Activated CD8-positive, alpha-beta memory T cell treated with anti-CD3 and anti-CD28 coated beads, Interleukin-2, amount 50 U/mL, for 24 hours (primary cell): ENCODE results near the gene APC.

Source experiments
- DNase-seq: peaks from one replicate; pipeline ENCODE4 v3.0.0-alpha.2; 2020; ENCODE audit errors: extremely low read depth

The APC gene

DNA sequence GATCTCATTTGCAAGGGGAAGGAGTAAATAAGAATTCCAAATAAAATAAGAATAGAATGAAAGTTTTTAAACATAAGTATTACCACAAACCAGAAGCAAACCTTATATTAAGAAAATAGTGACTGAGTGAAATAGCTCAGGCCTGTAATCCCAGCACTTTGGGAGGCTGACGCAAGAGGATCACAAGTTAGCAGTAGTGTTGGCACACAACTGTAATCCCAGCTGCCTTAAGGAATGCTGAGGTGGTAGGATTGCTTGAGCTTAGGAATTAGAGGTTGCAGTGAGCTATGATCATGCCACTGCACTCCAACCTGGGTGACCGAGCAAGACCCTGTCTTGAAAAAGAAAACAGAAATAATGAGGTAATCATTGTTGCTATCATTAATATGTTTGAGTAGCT is 47.0 kb downstream of the APC start:
- no peak for DNase-seq

DNA sequence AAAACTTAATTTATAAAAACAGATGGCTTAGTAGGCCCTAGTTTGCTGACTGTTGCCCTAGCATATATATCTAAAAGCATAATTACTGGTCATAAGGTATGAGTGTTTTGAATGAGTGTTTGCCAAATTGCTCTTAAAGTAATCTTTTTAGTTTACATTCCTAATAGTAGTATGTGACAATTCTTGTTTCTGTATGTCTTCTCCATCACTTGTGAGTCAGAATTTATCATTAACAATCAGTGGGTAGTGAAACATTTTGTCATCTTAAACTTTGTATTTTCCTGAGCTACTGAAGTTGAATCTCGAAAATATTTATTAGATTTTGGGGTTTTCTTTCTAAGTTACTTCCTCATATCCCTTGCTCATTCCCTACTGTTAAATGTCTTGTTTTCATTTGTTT is 49.6 kb downstream of the APC start:
- DNase-seq, result no peak

DNA sequence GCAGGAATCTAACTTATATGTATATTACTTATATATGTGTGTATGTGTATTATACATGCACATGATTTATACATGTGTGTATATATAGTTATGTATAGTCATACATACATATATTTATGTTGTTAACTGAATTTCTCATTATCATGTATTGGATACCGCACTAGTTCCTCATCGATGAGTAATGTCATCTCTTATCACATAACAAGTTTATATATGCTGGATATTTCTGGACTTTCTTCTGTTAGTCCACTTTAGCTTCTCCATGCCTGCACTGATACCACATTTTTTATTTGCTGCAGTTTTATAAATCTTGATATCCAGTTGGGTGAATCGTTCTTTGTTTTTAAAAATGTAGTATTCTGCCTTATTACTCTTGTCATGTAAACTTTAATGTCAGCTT is 50.2 kb downstream of the APC start:
- DNase-seq, result no peak

DNA sequence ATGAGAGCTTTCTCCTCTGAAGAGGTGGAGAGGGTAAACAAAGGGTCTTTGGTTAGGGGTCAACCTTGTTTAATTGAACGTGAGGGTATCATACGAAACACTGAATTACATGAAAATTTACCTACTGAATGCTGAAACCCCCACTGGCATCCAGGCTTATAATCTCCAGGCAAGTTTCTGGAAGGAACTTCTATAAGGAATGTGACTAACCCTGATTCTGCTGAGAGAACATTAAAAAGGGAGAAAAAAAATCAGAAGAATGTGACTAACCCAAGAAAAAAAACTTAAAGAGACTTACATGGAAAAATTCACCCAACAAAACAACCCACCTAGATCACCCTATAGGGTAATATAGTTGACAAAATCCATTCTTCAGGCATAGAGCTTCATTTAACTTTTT is 55.5 kb downstream of the APC start:
- no peak for DNase-seq

DNA sequence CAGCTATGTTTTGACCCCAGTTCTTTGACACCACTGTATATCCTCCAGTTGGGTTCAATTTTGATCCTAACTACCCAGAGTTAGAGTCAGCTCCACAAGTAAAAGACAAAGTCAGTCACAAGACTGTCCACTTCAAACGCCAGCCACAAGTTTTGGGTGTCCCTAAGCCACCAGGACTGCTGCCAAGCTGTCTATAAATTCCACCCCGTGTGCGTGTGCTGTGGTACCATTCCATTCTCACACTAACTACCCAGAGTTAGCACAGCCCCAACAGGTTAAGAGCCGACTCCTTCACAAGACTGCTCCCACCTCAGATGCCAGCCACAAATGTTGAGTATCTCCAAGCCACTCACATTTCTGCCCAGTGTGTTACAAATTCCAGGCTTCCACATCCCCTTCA is 56.7 kb downstream of the APC start:
- DNase-seq, result no peak

DNA sequence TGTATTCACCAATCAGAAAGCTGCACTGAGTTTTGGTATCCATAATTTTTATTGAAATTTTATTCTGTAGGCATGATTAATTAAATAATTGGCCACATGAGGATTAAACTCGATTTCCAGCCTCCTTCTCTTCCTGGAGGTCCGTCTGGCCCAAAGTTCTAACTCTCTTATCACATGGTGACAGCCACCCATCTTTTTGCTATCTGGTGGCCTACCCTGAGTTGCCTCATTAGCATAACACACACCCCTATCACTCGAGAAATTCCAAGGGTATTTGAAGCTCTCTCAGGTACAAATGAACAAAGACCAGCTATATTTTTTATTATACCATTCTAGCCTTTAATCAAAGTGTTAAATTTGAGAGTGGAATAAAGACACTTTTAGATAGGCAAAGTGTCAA is 57.7 kb downstream of the APC start:
- DNase-seq, result no peak

DNA sequence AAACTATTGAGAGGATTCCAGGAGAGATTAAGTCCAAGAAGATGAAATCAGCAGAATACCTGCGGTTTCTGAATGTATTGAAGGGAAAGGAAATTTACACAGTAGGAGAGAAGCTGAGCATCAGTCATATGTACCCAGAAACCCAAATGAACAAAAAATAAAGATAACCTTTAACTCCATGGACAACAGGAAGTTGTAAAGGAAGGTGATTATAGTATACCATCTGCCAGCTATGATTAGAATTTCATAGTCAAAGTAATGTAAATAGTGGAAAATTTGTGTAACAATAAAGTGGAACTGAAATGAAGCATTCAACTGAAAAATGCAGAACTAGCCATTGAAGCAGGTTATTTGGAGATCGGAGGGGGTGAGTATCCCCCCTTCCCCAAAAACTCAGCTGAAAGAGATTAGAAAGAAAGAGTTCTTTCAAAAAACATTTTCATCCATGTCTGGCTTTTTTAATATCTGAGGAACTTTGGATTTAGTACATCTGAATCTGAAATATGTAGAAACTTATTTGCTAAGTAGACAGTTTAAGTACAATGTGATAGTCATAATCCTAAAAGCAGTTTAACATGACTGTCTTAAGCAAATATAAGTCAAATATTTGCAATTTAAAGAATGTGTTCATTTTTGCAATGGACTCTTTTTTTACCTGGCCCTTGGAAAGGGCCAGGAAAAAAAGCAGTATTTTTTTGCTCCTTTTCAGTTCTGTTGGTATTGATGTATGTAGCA is 58.4 kb downstream of the APC start:
- no peak for DNase-seq

DNA sequence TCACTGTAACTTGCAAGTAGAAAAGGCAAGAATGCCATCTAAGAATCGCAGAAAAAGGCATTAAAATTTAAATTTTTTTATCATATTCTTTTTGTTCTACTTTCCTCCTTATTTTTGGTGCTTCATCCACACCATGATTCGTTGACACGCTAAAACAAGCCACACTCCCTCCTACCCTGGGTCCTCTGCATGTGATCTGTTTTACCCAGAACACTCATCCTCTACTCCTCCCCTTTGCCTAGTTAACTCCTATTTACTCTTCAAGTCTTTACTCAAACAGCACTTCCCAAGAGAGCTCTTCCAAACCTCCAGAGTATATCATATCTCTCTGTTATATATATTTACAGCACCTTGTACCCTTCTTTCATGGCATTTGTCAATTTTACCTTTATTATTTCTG is 62.0 kb downstream of the APC start:
- DNase-seq, result no peak

DNA sequence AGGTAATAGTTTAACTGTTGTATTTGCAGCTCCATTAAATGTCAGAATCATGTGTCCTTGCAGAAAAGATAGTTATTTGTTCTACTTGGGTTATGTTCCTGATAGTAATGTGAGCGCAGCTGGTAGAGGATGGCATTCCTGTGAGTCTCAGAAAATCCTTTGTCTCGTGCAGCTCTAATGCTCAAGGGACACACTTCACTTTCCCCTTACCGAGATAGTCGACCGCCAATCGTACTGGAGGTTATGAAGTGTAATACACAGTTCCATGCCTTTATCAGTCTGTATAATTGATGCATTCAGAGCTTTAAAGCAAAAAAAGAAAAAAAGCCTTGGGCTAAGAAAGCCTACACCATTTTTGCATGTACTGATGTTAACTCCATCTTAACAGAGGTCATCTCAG is 63.2 kb downstream of the APC start:
- DNase-seq, result no peak

DNA sequence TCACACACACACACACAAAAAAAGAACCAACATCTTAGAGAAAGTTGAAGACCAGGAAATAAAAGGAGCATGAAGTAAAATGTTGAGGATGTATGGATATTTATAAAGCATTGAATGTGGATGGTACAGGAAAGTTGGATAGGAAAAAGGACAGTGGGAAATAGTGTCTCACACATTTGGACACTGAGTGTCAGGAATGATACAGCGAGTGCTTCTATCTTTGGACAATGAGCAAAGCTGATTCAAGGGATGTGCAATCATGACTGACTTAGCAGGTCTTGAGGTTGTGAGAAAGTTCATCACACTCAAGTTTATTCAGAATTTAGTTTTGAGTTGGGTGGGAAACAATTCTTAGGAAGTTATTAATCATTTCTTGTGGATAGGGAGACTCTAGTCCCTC is 73.3 kb downstream of the APC start:
- DNase-seq, result no peak

DNA sequence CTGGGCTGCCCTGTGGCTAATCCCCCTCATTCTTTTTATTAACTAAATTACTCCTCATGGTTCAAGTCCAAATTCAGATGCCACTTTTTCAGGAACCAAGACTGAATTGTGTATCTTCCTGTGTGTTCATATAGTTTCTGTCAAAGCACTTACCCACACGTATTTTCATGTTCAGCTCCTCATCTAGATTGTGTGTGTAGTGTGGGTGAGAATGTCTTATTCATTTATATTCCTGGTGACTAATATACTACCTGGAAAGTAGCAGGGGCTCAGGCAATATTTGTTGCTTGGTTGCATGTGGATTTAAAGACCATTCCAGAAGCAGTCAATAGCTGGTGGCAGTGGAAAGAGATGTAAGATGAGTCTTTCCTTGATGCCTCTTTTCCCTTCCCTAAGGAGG is 74.9 kb downstream of the APC start:
- DNase-seq, result no peak

DNA sequence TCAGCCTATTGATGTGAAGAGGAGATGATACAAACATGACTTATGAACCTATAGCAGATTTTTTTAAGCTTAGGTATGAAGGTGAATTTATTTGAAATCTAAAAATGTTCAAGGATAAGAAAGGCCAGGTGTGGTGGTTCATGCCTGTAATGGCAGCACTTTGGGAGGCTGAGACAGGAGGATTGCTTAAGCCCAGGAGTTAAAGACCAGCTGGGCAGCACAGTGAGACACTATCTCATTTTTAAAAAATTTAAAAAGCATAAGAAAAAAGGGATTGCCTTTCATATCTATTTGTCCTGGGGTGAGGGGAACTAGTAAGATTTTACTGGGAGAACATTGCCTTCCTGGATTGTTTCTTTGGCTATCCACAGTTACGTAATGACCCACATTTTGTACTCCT is 82.6 kb downstream of the APC start:
- no peak for DNase-seq

DNA sequence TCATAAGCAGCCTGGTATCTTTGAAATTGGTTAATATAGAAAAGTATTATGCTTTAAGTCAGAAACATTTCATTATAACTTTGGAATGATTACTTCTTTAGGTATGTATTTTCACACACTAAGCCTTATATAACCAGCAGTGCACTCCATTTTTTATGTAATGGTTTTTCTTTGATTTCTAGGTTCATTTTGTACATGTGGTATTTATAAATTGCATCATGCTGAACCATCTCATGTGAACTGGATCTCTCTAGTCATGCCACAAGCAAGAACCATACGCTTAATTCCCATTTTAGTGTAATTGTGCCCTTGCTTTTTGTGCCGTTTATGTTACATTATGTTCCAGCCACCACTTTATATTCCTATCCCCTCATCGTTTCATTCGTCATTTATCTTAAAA is 84.8 kb downstream of the APC start:
- no peak for DNase-seq

DNA sequence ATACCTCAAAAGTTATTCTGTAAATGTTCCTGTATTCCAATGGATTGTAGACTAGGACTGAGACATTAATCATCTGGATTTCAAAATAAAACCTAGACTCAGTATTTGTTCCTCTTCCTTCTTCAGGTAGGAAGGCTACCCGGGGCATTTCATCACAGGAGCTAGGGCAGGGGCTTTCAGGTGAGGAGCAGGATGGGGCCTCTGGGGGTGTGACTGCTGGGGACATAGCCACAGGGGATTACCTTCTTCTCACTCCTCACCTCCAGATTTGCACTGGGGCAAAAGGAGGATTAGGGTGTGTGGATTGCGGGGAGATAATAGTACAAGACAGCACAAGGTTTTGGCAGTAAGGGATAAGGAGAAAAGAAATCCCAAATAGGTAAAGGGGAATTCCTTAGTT is 85.5 kb downstream of the APC start:
- no peak for DNase-seq

DNA sequence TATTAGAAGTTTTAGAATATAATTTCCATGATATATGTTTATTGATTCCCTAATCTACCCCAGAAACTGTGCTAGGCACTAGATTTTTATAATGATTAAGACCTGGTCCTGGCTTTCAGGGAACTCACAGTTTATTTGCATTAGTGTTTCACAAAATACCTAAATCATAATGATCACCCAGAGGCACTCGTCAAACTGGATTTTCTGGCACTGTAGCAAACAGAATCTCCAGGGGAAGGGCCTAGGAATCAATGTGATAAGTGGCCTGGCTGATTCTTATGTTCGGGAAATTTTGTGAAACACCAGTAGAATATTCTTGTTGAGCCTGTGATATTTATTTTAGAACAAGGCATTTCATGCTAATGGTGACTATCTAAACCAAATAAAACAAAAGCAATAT is 86.0 kb downstream of the APC start:
- DNase-seq, result no peak

DNA sequence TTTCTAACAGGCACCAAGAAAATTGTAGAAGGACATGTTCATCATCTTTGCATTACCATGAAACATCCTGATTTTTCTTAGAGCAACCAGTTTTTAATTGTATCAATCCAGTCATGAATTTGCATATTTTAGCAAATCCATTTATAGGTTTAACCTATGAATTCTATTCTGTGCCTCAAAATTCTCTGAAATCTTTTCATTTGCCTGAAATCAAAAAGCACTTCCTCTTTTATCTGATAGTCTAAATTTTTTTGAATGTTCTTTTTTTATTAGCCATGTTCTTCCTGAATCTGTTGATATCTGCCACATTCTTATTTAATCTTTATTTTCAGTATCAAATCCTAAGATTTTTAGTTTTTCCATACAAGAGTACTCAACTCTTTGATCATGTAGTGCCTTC is 86.5 kb downstream of the APC start:
- no peak for DNase-seq

DNA sequence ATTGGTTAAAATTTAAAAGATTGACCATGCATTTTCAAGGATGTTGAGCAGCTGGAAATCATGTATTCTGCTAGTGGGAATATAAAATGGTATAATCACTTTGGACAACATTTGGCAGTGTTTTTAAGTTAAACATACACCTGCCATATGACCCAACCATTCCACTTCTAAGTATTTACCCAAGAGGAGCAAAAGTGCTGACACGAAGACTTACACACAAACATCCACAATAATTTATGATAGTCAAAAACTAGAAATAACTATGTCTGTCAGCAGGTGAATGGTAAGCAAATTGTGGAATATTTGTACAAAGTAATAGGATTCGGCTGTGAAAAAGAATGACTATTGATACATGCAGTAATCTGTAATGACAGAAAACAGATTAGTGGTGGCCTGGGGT is 92.7 kb downstream of the APC start:
- no peak for DNase-seq

DNA sequence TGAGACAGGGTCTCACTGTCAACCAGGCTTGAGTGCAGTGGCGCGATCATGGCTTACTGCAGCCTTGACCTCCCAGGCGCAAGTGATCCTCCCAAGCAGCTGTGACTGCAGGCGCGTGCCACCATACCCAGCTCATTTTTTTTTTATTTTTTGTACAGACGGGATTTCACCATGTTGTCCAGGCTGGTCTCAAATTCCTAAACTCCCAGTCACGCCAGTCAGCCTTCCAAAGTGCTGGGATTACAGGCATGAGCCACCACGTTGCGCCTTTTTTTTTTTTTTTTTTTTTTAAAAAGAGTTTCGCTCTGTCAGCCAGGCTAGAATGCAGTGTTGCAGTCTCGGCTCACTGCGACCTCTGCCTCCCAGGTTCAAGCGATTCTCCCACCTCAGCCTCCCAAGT is 96.3 kb downstream of the APC start:
- DNase-seq, result no peak

DNA sequence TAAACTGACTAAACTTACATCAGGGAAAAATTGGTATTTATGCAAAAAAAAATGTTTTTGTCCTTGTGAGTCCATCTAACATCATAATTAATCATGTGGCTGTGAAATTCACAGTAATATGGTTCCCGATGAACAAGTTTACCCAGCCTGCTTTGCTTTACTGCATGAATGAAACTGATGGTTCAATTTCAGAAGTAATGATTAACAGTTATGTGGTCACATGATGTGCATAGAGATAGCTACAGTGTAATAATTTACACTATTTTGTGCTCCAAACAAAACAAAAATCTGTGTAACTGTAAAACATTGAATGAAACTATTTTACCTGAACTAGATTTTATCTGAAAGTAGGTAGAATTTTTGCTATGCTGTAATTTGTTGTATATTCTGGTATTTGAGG is 106.8 kb downstream of the APC start:
- no peak for DNase-seq

DNA sequence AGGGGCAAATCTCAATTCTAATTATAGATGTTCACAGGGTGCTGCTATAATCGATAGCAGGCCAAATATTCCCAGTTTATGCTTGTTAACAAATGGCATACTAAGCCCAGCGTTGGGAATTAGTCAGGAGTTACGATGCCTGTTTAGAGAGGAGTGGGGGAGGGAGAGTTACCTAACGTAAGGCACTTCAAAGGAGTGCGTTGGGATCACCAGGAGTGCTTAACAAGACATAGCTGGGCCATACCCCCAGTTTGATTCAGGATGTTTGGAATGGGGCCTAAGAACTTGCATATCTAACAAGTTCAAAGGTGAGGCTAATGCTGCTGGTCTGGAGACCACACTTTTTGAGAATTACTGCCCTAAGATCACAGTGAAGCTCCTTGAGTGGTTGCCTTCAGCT is 108.9 kb downstream of the APC start:
- DNase-seq, result no peak

DNA sequence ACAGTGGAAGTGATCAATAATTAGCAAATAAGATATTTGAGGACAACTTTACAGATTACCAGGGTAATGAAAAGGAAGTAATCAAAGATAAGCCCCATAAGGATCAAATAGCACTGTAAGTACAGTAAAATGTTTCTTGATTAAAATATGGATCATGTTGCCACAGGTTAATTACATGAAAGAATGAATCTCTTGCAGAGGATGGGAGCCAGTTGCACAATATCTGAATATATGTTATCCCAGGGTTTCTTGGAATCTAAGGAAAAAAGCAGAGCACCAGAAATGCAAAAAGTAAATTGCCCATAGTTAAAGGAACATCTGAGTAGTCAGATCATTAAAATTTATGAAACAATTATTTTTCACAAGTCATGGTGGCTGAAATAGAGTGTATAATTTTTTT is 109.6 kb downstream of the APC start:
- DNase-seq, result no peak

DNA sequence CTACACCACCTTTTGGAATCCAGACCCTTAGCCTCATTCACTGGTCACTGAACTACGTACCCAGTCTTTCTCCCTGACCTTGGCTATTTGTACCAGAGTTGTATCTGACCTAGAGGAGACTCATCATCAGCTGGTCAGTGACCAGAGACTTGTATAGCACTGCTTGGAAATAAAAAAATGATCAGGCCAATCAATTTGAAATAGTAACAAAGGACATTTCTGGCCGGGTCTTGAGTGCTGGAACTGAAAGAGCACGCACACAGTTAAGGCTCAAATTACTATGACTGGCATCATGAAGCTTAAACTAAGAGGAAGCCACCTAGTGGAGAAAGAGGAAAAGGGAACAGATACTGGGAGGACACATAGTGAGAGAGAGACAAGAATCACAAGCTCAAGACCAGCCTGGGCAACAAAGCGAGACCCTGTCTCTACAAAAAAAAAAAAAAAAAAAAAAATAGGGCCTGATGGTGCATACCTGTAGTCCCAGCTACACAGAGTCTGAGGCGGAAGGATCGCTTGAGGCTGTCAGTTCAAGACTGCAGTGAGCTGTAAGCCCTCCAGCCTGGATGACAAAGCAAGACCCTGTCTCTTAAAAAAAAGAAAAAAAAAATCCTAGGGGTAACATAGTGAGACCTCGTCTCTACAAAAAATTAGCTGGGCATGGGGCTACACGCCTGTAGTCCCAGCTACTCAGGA is 110.6 kb downstream of the APC start:
- DNase-seq, result no peak

DNA sequence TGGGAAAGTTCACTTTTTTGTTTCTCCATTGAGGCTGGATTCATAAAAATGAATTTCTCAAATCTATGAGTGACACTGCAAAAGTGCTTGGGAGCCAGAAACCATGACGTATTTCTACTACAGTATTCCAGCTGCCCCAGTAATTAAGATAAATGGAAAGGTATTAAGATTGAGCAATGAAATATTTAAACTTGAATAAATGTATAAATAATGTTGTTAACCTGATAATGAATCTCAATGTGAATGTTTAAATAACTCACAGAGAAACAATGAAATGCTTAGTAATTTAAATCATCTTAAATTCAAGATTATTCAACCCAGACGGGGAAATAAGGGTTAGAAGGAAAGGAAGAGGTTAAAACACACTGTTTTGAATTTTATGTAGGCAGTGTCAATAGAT is 112.2 kb downstream of the APC start:
- no peak for DNase-seq

DNA sequence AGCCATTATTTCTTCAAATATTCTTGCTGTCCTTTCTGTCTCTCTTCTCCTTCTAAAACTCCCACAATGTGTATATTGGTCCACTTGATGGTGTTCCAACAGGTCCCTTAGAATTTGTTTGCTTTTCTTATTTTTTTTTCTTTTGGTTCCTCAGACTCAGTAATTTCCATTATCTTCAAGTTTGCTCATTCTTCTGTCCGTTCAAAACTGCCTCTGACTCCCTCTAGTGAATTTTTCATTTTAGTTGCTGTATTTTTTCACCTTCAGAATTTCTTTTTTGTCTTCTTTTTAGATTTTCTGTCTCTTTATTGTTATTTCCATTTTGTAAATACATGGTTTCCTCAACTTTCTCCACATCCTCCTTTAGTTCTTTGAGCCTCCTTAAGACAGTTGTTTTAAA is 117.0 kb downstream of the APC start:
- no peak for DNase-seq
